ENCODE results near the gene SLFN13. TPM values are rescaled to one million over a fixed set of nuclear protein-coding genes. Genes with fewer than 3 reads are reported as not detected.

The SLFN13 gene
- total RNA-seq, 2 donors from 2014 or later = 10.7 to 28.9 TPM

DNA sequence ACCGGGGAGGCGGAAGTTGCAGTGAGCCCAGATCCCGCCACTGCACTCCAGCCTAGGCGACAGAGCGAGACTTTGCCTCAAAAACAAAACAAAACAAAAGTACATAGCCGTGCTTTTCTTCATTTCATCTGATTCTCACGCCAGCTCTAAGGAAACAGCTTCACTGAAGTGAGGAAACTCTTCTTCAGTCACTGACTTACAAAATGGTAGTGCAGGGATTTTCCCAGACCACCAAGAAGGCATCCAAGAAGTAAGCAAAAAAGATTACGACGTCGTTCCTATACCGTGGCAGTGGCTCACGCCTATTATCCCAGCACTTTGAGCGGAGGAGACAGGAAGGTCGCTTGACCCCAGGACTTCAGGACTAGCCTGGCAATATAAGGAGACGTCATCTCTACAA lies 40.4 kb upstream of the SLFN13 start:
- ATAC-seq (ENCODE audit: insufficient number of reproducible peaks, low FRiP score, low read depth) (no peak), DNase-seq (ENCODE audit: low spot score) (no peak)
- Histone ChIP-seq H3K27ac (no peak overlapping the region), H3K36me3 (no peaks in the 10 kb centered on the region), H3K4me1 (ENCODE audit: control insufficient read depth in 1 of 2, low read depth in 2 of 2) (peaks cover 9 to 14% of the 10 kb centered on the region in 2 donors), H3K4me3 (no peak overlapping the region), H3K27me3 (replicated peaks; ENCODE audit: insufficient read depth) (peaks cover 19% of the 10 kb centered on the region), H3K9me3 (no peaks in the 10 kb centered on the region)
- TF ChIP-seq, protein P1, sequence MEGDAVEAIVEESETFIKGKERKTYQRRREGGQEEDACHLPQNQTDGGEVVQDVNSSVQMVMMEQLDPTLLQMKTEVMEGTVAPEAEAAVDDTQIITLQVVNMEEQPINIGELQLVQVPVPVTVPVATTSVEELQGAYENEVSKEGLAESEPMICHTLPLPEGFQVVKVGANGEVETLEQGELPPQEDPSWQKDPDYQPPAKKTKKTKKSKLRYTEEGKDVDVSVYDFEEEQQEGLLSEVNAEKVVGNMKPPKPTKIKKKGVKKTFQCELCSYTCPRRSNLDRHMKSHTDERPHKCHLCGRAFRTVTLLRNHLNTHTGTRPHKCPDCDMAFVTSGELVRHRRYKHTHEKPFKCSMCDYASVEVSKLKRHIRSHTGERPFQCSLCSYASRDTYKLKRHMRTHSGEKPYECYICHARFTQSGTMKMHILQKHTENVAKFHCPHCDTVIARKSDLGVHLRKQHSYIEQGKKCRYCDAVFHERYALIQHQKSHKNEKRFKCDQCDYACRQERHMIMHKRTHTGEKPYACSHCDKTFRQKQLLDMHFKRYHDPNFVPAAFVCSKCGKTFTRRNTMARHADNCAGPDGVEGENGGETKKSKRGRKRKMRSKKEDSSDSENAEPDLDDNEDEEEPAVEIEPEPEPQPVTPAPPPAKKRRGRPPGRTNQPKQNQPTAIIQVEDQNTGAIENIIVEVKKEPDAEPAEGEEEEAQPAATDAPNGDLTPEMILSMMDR (IDR thresholded peaks at IDR 0.05) = no peak

DNA sequence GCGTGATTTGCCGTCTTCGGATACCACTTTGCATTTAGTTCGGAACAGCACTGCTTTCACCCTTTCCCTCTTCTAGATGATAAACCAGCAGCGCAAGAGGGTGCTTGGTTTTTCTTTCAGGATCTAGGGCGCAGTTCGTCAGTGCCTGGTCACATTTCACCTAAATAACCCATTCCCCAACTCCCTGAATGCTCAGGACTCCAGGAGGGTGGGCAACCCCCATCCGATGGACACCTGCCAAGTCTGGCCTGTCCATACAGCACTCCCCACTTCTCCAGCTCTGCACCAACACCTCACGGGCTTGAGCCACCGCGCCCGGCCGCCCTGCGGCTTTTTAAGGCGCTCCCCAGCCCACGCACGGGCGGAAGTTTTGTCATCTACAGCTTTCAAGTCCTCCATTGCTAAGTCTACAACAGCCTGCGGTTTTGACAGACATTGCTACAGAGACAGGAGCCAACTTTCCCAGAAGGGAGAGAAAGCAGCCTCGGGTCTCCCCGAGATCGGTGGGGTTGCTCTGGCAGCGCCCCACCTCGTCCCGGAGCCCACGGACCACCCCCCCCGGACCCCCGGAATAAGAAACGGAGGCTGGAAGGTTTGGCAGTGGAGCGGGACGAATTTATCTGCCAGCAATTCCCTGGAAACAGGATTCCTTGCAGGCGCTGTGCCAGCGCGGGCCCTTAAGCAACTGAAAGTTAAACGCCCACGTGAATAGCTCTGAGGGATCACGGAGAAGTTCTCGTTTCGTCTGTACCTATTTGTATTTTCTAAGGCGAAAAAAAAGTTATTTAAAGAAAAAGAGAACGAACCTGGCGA lies 38.6 kb upstream of the SLFN13 start:
- Histone ChIP-seq H3K27ac (no peak overlapping the region), H3K27me3 (replicated peaks; ENCODE audit: insufficient read depth) (peaks cover 18% of the 10 kb centered on the region), H3K36me3 (no peaks in the 10 kb centered on the region), H3K4me1 (ENCODE audit: control insufficient read depth in 1 of 2, low read depth in 2 of 2) (peaks cover 9 to 14% of the 10 kb centered on the region in 2 donors), H3K4me3 (peak overlapping the region; percentile 74), H3K9me3 (no peaks in the 10 kb centered on the region)
- DNase-seq (ENCODE audit: low spot score) (no peak), ATAC-seq (ENCODE audit: insufficient number of reproducible peaks, low FRiP score, low read depth) (no peak)
- TF ChIP-seq, protein P1 (IDR thresholded peaks at IDR 0.05) = no peak

DNA sequence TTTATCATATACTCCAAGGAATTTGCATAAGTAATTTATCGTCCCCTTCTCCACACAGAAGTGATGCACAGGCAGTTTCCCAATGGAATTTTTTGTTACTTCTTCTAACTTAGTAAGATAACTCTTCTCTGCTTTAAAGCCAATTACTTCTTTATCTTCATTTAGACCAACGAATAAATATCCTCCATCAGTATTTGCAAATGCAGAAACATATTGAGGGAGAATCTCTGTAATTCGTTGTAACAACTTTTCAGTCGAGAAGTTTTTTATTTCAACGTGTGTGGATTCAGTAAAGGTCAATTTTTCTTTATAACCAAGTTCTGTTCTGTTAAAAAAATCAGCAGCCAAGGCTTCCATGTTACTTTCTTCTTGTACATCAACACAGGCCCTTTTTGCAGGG lies 30.7 kb upstream of the SLFN13 start:
- H3K4me3 ChIP-seq = no peak overlapping the region
- TF ChIP-seq, protein P1 (IDR thresholded peaks at IDR 0.05) = no peak
- no peaks in the 10 kb centered on the region for H3K4me1 ChIP-seq (ENCODE audit: control insufficient read depth in 1 of 2, low read depth in 2 of 2)
- no peaks in the 10 kb centered on the region for H3K9me3 ChIP-seq
- H3K27me3 ChIP-seq (replicated peaks; ENCODE audit: insufficient read depth) = no peaks in the 10 kb centered on the region
- no peaks in the 10 kb centered on the region for H3K36me3 ChIP-seq
- DNase-seq (ENCODE audit: low spot score) = no peak
- ATAC-seq (ENCODE audit: insufficient number of reproducible peaks, low FRiP score, low read depth) = no peak
- no peak overlapping the region for H3K27ac ChIP-seq

DNA sequence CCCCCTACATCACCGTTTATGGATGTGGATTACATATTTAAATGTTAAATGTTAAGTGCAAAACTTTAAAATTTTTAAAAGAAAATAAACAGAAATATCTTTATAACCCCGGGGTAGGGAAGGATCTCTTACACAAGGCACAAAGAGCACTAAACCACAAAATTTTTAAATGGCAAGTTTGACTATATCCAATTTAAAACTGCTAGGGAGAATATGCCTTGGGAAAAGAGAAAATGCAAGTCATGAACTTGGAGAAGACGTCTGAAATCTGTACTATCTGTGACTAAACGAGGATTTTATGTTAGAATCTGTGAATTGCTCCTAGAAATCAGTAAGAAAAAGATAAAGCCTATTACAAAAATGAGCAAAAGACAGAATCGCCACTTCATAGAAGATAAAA lies 28.7 kb upstream of the SLFN13 start:
- Histone ChIP-seq H3K4me3 (no peak overlapping the region), H3K27ac (no peak overlapping the region), H3K9me3 (no peaks in the 10 kb centered on the region), H3K4me1 (ENCODE audit: control insufficient read depth in 1 of 2, low read depth in 2 of 2) (no peaks in the 10 kb centered on the region), H3K36me3 (no peaks in the 10 kb centered on the region), H3K27me3 (replicated peaks; ENCODE audit: insufficient read depth) (no peaks in the 10 kb centered on the region)
- DNase-seq (ENCODE audit: low spot score) (no peak), ATAC-seq (ENCODE audit: insufficient number of reproducible peaks, low FRiP score, low read depth) (no peak)
- TF ChIP-seq, protein P1 (IDR thresholded peaks at IDR 0.05) = no peak

DNA sequence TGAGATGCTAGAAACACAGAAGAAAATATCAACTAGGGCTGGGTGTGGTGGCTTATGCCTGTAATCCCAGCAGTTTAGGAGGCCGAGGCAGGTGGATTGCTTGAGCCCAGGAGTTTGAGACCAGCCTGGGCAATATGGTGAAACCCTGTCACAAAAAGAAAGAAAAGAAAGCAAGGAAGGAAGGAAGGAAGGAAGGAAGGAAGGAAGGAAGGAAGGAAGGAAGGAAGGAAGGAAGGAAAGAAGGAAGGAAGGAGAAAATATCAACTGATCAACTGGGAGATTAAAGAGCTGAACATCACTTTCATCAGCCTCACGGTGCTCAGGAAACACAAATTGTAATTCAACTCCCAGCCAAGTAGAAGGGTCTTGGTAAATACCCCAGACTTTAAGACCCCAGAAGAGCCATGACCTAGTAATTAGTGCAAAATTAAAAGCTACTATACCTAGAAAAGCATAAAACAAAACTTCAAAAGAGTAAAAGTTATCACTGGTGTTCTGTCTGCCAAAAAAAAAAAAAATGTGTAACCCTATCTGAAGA lies 27.8 kb upstream of the SLFN13 start:
- no peaks in the 10 kb centered on the region for H3K36me3 ChIP-seq
- no peaks in the 10 kb centered on the region for H3K9me3 ChIP-seq
- ATAC-seq (ENCODE audit: insufficient number of reproducible peaks, low FRiP score, low read depth) = no peak
- TF ChIP-seq, protein P1 (IDR thresholded peaks at IDR 0.05) = no peak
- no peak overlapping the region for H3K27ac ChIP-seq
- no peaks in the 10 kb centered on the region for H3K4me1 ChIP-seq (ENCODE audit: control insufficient read depth in 1 of 2, low read depth in 2 of 2)
- no peaks in the 10 kb centered on the region for H3K27me3 ChIP-seq (replicated peaks; ENCODE audit: insufficient read depth)
- H3K4me3 ChIP-seq = no peak overlapping the region
- no peak for DNase-seq (ENCODE audit: low spot score)
